Adipocyte (in vitro differentiated cells): ENCODE results near the gene RBM39.
A peak's percentile ranks its signal among the peaks of the same experiment; 100 is the strongest.

Source experiments
- DNase-seq: peaks from one replicate; pipeline ENCODE4 v3.0.0-alpha.2; 2015; ENCODE audit warnings: low read depth
- H3K27me3 ChIP-seq: replicated peaks from 2 replicates; pipeline ENCODE4 v1.7.0; 2013; ENCODE audit warnings: mild to moderate bottlenecking, low read length, moderate library complexity; ENCODE audit not compliant: control insufficient read depth, insufficient read depth
- H3K36me3 ChIP-seq: 2 replicates; pipeline ENCODE4 v1.7.0; 2013; ENCODE audit warnings: low read length, mild to moderate bottlenecking, moderate library complexity; ENCODE audit not compliant: control insufficient read depth, insufficient read depth, severe bottlenecking
- H3K4me1 ChIP-seq: 2 replicates; pipeline ENCODE4 v1.7.0; 2013; ENCODE audit warnings: mild to moderate bottlenecking, low read length, moderate library complexity; ENCODE audit not compliant: control insufficient read depth, insufficient read depth
- H3K4me3 ChIP-seq: 2 replicates; pipeline ENCODE4 v1.7.0; 2013; ENCODE audit warnings: mild to moderate bottlenecking, low read length, moderate library complexity
- H3K9ac ChIP-seq: 2 replicates; pipeline ENCODE4 v1.7.0; 2013; ENCODE audit warnings: mild to moderate bottlenecking, low read length, moderate library complexity
- H3K9me3 ChIP-seq: 2 replicates; pipeline ENCODE4 v1.7.0; 2013; ENCODE audit warnings: mild to moderate bottlenecking, low read length, moderate library complexity; ENCODE audit not compliant: control insufficient read depth

RBM39 gene

GRCh38 chr20:35734374-35734773 lies 7.7 kb downstream of the RBM39 start:
- no peaks in the 10 kb centered on the region for H3K9me3 ChIP-seq
- no peak overlapping the region for H3K4me3 ChIP-seq
- DNase-seq: no peak
- peaks cover 70% of the 10 kb centered on the region for H3K4me1 ChIP-seq
- peak overlapping the region; percentile 10 for H3K9ac ChIP-seq
- H3K27me3 ChIP-seq: no peaks in the 10 kb centered on the region
- H3K36me3 ChIP-seq: peaks cover 98% of the 10 kb centered on the region

GRCh38 chr20:35732644-35732982 lies 9.4 kb downstream of the RBM39 start:
- peaks cover 99% of the 10 kb centered on the region for H3K36me3 ChIP-seq
- H3K9ac ChIP-seq: no peak overlapping the region
- no peak overlapping the region for H3K4me3 ChIP-seq
- H3K9me3 ChIP-seq: no peaks in the 10 kb centered on the region
- H3K4me1 ChIP-seq: peaks cover 59% of the 10 kb centered on the region
- no peak for DNase-seq
- no peaks in the 10 kb centered on the region for H3K27me3 ChIP-seq

GRCh38 chr20:35731862-35732643 lies 10.0 kb downstream of the RBM39 start:
- Histone ChIP-seq H3K4me1 (peaks cover 59% of the 10 kb centered on the region), H3K36me3 (peaks cover 98% of the 10 kb centered on the region), H3K4me3 (no peak overlapping the region), H3K9ac (peak overlapping the region; percentile 63), H3K9me3 (no peaks in the 10 kb centered on the region), H3K27me3 (no peaks in the 10 kb centered on the region)
- DNase-seq: no peak

GRCh38 chr20:35731469-35731788 lies 10.6 kb downstream of the RBM39 start:
- H3K9ac ChIP-seq: peak overlapping the region; percentile 63
- H3K36me3 ChIP-seq: peaks cover 99% of the 10 kb centered on the region

GRCh38 chr20:35730583-35731468 lies 11.2 kb downstream of the RBM39 start:
- Histone ChIP-seq H3K36me3 (peaks cover 99% of the 10 kb centered on the region), H3K27me3 (no peaks in the 10 kb centered on the region), H3K4me1 (peaks cover 52% of the 10 kb centered on the region), H3K9me3 (no peaks in the 10 kb centered on the region), H3K4me3 (peak overlapping the region; percentile 10), H3K9ac (peak overlapping the region; percentile 63)
- no peak for DNase-seq

More at GRCh38 chr20:35731469-35731788, 10.6 kb downstream of the RBM39 start:
- Histone ChIP-seq H3K9me3 (no peaks in the 10 kb centered on the region), H3K27me3 (no peaks in the 10 kb centered on the region), H3K4me3 (peak overlapping the region; percentile 10), H3K4me1 (peaks cover 58% of the 10 kb centered on the region)
- DNase-seq: no peak

GRCh38 chr20:35729836-35730582 lies 12.1 kb downstream of the RBM39 start:
- H3K9ac ChIP-seq: peak overlapping the region; percentile 63

GRCh38 chr20:35729283-35729807 lies 12.7 kb downstream of the RBM39 start:
- Histone ChIP-seq H3K9ac (no peak overlapping the region), H3K4me3 (no peak overlapping the region), H3K27me3 (no peaks in the 10 kb centered on the region), H3K36me3 (peaks cover 98% of the 10 kb centered on the region), H3K9me3 (no peaks in the 10 kb centered on the region), H3K4me1 (peaks cover 37% of the 10 kb centered on the region)
- no peak for DNase-seq

More at GRCh38 chr20:35729836-35730582, 12.1 kb downstream of the RBM39 start:
- no peak for DNase-seq
- no peaks in the 10 kb centered on the region for H3K27me3 ChIP-seq
- H3K4me1 ChIP-seq: peaks cover 44% of the 10 kb centered on the region
- H3K4me3 ChIP-seq: peak overlapping the region; percentile 10
- no peaks in the 10 kb centered on the region for H3K9me3 ChIP-seq
- peaks cover 98% of the 10 kb centered on the region for H3K36me3 ChIP-seq

- H3K4me3 ChIP-seq: no peak overlapping the region
These were observed 15.0 kb downstream of the RBM39 start for GRCh38 chr20:35726842-35727711.

GRCh38 chr20:35724321-35725230 lies 17.5 kb downstream of the RBM39 start:
- H3K27me3 ChIP-seq: no peaks in the 10 kb centered on the region
- H3K4me3 ChIP-seq: no peak overlapping the region
- peaks cover 98% of the 10 kb centered on the region for H3K36me3 ChIP-seq
- no peak for DNase-seq
- peaks cover 14% of the 10 kb centered on the region for H3K4me1 ChIP-seq
- no peak overlapping the region for H3K9ac ChIP-seq
- H3K9me3 ChIP-seq: no peaks in the 10 kb centered on the region

More at GRCh38 chr20:35726842-35727711, 15.0 kb downstream of the RBM39 start:
- Histone ChIP-seq H3K9me3 (no peaks in the 10 kb centered on the region), H3K27me3 (no peaks in the 10 kb centered on the region), H3K36me3 (peaks cover 98% of the 10 kb centered on the region), H3K9ac (no peak overlapping the region), H3K4me1 (peaks cover 29% of the 10 kb centered on the region)
- DNase-seq: no peak
